Measurements from ENCODE around the gene POLL. TPM values are rescaled to one million over a fixed set of nuclear protein-coding genes. Genes with fewer than 3 reads are reported as not detected.
"Not testable (repeated sequence)": the region's sequence is repeated elsewhere in the genome, so short reads cannot be mapped to it uniquely, and the experiment has no call there.

Gene POLL
- total RNA-seq, 1 donor from 2014 or later: 16.0 TPM

- DNase-seq (ENCODE audit: low read depth): no peak
Observed at GRCh38 chr10:101612086-101612485, 24.0 kb upstream of the POLL start.

DNA sequence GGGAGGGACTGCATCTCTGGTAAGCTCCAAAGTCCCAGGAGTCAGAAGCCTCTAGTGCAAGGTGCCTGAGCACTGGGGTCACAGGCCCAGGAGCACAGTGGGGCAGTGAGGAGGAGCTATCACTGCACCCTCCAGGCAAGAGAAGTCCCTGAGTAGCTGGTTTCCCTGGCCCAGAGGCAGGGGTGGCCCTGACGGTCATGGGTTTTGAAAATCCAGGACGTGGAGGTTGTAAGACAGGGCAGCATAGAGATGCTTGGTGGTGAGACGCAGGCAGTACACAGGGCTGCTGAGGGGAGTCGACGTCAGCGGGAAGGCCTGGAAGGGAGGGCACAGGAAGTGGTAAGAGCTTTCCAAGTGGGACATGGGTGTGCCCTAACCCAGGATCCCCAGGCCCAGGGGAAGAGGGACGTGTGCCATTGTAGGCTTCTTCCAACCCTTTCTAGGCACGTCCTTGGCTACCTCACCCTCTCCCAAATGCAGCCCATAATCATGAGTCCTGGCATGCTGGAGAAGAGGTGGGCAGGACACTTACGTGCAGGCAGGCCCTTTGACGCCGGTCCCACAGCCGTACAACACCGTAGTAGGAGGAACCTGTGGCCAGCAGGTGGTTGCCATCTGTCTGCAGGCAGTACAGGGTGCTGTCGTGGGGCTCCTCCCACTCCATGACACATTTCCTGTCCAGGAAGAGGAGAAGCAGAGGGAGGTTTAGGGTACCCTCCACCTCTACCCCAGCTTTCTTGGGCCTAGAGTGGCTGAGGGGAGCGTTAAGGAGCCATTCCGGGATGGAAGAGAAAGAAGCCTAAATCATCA lies 23.2 kb upstream of the POLL start:
- no peak for DNase-seq (ENCODE audit: low read depth)

DNA sequence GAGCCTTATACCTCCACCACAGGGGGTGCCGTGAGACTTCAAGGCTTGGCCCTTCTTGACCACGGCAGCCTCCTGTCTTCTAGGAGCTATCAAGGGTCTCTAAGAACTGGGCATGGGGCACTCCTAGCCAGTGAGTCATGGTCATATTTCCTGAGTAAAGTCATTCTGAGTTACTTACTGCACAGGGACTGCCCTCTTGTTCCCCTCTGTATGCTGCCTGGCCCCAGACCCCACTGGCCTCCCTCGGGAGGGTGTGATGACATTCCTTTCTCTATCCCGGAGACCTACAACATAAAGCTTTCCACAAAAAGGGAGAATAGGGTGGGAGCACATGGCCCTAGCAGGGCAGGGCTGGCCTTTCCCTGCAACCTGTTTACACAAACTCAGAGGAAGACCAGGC lies 21.4 kb upstream of the POLL start:
- no peak for DNase-seq (ENCODE audit: low read depth)

DNA sequence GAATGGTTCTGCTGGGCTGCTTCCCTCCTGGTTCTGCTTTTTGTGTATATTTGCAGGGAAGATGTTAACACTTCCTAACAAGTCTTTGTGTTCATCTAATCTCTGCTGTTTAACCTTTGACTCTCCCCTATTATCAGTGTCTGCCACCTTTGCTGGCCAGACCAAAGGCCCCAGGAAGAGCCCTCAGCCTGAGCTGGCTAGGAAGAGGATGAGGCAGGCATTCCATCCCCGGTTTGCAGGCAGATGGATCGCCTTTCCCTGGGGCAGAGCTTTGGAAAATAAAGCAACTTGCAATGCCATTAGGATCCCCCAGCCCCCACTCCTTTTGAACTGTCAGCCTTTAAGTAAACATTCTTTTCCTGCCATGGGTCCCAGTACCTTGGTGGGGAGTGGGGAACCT lies 19.1 kb upstream of the POLL start:
- DNase-seq (ENCODE audit: low read depth): no peak

DNA sequence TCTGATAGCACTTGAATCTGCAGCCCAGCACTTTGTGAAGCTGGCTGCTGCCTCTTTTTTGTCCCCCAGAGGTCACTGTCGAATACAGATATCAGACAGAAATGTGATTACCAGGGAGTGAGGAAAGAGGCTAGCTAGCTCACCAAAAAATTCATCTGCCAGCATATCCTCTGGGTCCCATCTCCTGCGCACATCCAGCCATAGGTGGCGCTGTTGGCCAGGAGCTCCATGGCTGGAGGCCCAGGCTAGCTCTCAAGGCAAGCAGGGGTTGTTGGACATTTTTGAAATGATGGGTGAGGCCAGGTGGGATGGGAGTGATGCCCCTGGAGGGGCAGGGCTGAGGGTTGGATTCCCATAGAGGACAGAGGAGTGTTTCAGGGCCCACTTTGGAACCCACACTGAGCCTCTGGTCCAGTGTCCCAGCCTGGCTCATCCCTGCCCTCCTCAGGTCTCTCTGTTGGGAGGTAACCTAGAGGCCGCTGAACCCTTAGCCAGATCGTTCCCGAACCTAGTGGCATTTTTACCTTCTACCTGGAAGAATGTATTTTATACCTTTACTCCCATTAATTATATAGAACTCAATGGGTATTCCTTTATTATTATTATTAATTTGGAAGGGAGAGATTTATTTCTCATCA lies 14.8 kb upstream of the POLL start:
- DNase-seq (ENCODE audit: low read depth): peak; percentile 85

- no peak for DNase-seq (ENCODE audit: low read depth)
Observed at GRCh38 chr10:101601541-101601940, 13.5 kb upstream of the POLL start.

- no peak for DNase-seq (ENCODE audit: low read depth)
Observed at GRCh38 chr10:101597091-101597900, 9.2 kb upstream of the POLL start.

DNA sequence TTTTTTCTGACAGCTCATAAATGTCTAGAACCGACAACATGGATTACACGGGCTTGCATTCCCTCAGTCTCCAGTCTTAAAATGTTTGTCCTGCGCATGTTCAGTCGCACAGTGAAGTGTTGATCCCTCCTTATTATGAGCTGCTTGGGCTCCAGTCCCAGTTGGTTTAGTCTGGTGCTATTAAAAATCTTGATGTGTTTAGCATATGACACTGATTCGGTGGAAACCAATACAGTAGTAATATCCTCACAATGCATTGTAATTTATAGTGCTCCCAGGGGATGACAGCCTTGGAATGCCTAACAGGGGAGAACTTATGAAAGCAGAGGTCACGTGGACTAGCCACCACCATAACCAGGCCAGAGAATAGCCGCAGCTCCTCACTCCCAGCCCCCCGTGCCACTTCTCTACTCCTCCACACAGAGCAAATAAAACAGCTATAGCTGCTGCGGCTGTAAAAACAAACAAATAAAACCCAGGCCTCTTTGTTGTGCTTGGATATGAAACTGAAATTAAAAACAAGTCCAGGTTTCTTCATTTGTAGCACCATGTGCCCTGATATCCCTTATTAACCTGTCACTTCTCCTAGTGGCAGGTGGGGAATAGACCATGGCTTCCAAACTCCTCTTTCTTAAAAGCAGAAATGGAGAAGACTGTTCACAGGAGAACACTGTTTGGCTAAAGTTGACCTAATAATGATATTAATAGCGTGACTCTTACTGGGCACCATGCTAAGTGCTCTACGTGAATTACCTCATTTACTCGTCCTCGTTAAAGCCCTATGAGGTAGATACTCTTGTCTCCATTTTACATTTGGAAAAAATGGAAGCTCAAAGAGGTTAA lies 7.8 kb upstream of the POLL start:
- DNase-seq (ENCODE audit: low read depth): no peak

GRCh38 chr10:101593331-101593730 lies 5.3 kb upstream of the POLL start:
- not testable (repeated sequence) for DNase-seq (ENCODE audit: low read depth)

DNA sequence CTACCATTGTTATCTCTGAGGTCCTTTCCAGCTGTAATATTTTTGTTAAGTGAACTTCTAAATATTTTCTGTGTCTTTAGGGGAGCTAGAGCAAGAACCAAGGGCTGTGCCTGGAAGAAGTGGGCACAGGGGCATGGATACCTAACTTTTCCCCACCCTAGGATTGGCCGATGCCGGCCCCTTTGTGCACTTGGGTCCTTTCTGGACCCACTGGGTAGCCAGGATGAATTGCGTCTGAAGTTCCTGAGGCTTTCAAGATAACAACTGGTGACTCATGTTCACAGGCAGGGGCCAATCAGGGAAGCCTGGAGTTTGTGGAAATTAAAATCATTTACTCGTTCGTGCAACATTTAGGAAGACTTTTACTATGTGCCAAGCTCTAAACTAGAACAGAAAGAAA lies 822 bp upstream of the POLL start:
- DNase-seq (ENCODE audit: low read depth): peak; percentile 24

GRCh38 chr10:101585841-101586240 lies 2.2 kb downstream of the POLL start:
- peak; percentile 9 for DNase-seq (ENCODE audit: low read depth)

DNA sequence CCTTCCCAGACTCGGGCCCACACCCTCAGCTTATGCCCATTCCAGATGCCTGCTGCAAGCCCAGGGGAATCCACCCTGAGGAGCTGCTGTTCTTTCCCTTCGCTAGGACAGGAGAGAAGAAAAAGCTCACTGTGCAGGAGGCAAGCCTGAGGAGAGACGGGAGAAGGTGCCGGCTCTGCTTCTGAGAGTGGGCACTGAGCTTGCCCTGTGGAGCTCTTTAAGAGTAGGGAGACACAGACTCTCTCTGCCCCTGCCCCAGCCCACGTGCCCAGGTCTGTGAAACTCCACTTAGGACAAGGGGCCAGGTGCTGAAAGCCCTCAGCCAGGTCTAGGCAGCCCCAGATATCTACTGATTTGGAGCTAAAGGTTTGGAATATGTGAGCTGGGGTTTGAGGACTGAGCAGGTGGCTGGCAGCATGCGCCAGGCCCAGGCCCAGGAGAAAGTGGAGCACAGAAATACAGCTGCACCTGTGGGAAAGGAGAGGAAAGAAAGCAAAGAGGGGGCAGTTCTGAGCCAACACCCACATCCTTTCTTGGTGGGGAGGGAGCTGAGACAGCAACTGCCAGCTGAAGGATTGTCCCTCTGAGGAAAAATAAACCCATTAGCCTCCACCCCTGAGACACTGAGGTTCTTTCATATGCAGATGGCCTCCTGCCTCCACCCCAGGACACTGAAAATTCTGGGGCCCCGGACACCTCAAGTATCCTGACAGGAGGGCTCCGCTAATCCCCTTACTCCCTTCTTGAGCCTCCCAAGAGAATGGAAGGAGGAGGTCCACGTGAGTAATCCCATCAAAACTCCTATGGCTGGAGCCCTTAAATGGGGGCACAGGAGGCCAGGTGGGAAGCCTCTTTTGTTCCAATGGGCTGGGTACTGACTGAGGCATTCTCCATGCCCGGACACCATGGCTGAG lies 7.3 kb downstream of the POLL start:
- no peak for DNase-seq (ENCODE audit: low read depth)

DNA sequence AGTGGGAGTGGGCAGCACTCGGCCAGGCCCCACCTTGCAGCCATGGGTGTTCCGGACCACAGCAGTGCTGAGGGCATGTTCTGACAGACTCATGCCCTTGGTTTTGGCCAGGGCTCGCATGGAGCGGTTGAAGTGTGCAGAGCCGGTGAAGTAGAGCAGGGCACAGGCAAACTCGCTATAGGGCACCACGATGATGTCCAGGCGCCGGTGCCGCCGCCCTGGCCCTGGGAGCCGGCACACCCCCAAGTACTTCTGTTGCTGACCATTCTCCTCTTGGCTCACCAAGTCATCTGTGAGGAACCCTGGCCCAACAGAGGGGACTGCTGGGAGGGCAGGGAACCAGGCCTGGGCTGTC lies 8.6 kb downstream of the POLL start:
- DNase-seq (ENCODE audit: low read depth): no peak

DNA sequence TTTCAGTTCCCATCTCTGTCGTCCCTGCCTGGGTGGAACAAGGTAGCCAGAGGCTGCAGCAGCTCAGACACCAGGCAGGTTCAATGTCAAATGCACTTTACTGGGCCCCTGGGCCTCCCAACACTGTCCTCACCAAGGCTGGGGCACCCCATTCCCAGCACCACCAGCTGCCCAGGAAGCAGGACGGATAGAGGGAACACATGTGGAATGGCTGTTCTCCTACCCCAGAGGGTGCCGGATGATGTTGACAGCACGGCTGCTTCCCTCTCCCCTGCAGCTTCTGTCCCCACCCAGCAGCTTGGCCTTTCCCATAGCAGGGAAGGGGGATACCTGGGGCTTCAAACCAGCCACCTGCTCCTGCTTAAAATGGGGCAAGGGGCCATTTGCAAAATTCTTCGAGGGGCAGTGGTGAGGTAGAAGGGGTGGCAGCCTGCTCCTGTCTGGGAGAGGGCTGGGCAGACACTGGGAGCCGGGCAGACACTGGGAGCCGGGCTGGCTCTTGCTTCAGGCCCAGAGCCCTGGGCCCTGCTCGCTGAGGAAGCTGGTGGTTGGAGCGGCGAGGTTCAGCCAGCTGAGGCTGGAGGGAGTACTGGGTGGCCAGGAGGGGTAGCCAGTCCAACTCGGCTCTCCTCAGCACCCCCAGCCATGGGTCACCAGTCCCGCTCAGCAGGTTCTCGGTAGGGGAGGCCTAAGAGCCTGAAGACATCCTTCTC lies 9.1 kb downstream of the POLL start:
- no peak for DNase-seq (ENCODE audit: low read depth)

DNA sequence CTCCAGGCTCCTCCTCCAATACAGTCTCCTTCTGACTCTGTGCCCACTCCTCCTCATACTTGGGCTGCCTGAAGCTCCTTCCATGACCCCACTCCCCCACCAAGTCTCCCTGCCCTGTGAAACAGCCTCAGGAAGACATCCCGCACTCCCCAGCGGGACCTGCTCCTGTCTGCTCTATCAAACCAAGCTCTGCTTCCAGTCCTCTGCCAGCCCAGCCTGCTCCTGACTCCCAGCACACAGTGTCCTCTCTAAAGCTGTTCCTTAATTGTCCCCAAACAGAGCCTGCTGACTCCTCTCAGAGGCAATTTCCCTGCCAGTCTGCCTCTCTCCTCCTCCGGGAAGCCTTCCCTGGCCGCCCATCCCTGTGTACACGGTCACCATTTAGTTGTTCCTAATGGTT lies 9.9 kb downstream of the POLL start:
- no peak for DNase-seq (ENCODE audit: low read depth)

GRCh38 chr10:101577121-101577871 lies 10.8 kb downstream of the POLL start:
- DNase-seq (ENCODE audit: low read depth): no peak

GRCh38 chr10:101576211-101576863 lies 11.7 kb downstream of the POLL start:
- no peak for DNase-seq (ENCODE audit: low read depth)

DNA sequence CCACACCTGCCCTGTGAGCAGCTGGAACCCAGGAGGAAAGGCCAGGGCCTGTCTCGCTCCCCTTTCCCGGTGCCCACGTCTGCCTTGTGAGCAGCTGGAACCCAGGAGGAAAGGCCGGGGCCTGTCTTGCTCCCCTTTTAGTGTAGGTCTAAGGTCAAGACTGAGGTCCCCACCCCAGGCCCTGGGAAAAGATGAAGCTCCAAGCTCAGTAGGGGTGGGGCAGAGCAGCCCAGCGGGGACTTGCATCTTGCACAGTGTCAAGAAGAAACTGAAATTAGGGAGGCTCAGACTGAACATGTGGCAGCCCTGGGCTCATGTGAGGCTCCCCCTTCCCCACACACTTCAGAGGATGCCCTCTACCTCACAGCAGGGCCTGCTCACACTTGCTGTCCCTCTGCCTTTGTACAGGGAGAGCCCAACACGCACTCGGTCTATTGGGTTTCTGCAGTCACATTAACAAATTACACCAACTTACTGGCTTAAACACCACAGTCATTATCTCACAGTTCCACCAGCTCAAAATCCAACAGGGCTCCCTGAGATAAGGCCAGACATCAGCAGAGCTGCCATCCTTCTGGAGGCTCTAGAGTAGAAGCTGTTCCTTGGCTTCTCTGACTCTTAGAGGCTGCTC lies 12.4 kb downstream of the POLL start:
- DNase-seq (ENCODE audit: low read depth): no peak

All from myocyte (in vitro differentiated cells).